G401 (cell line): ENCODE results near the gene TMEM223. TPM values are rescaled to one million over a fixed set of nuclear protein-coding genes. Genes with fewer than 3 reads are reported as not detected.
"Not testable (repeated sequence)": the region's sequence is repeated elsewhere in the genome, so short reads cannot be mapped to it uniquely, and the experiment has no call there.

Source experiments
- DNase-seq: peaks from one replicate; pipeline ENCODE4 v3.0.0-alpha.2; 2015; ENCODE audit warnings: low spot score
- in situ Hi-C: cut with HindIII; loops from 2 replicates; pipeline ENCODE4 v1.10.0; 2016; ENCODE audit warnings: low sequenced_read_pairs, mixed read lengths
- total RNA-seq: library from RNA; depleted of rRNA; stranded (reverse); fragments of >200 nt; shearing (Covaris generic); gene quantifications from 2 replicates; pipeline ENCODE4 v1.2.3, GENCODE V29; 2014; rRNA removed

The TMEM223 gene
- total RNA-seq, 1 experiment from 2014 or later: 55.5 TPM

- in situ Hi-C loops: no loop called here
- DNase-seq: no peak
These were observed 33.7 kb downstream of the TMEM223 start for GRCh38 chr11:62757846-62758788.

- in situ Hi-C loops: no loop called here
- DNase-seq: no peak
These were observed 36.7 kb downstream of the TMEM223 start for GRCh38 chr11:62755086-62755615.

GRCh38 chr11:62753736-62754603 lies 37.8 kb downstream of the TMEM223 start, which contains the start of gene ZBTB3:
TSS of gene ZBTB3 (minus strand) at chr11:62754160. CDS start at chr11:62753664, 496 bp downstream.
- DNase-seq: peak; percentile 100
- in situ Hi-C loops: no loop called here

GRCh38 chr11:62752994-62753735 lies 38.6 kb downstream of the TMEM223 start:
- in situ Hi-C loops: no loop called here
- DNase-seq: no peak

GRCh38 chr11:62752177-62752785 lies 39.5 kb downstream of the TMEM223 start:
- in situ Hi-C loops: no loop called here
- DNase-seq: no peak

- in situ Hi-C loops, DNase-seq: not testable (repeated sequence)
These were observed 41.9 kb downstream of the TMEM223 start for GRCh38 chr11:62749931-62750330.

- DNase-seq: no peak
- in situ Hi-C loops: no loop called here
These were observed 44.2 kb downstream of the TMEM223 start for GRCh38 chr11:62747475-62748160.

Other genes with a start within 250 kb of the TMEM223 start
- gene AHNAK, start 245.2 kb downstream of the TMEM223 start, total RNA-seq: 161 and 197 TPM in 2 replicates
- 3,525 and 3,828 TPM in 2 replicates for gene EEF1G, start 218.1 kb downstream of the TMEM223 start, total RNA-seq
- gene TUT1, start 200.5 kb downstream of the TMEM223 start, total RNA-seq: 16.5 and 17.6 TPM in 2 replicates
- gene MTA2, start 190.1 kb downstream of the TMEM223 start, total RNA-seq: 190 and 224 TPM in 2 replicates
- gene EML3, start 179.2 kb downstream of the TMEM223 start, total RNA-seq: 33.2 and 55.7 TPM in 2 replicates
- gene ROM1, start 178.7 kb downstream of the TMEM223 start, total RNA-seq: 14.2 and 14.9 TPM in 2 replicates
- 58.5 and 67.4 TPM in 2 replicates for gene B3GAT3, start 170.0 kb downstream of the TMEM223 start, total RNA-seq
- 289 and 394 TPM in 2 replicates for gene GANAB, start 145.4 kb downstream of the TMEM223 start, total RNA-seq
- 30.0 and 33.5 TPM in 2 replicates for gene INTS5, start 138.7 kb downstream of the TMEM223 start, total RNA-seq
- gene C11orf98, start 126.8 kb downstream of the TMEM223 start, total RNA-seq: 117 and 157 TPM in 2 replicates
- gene CSKMT, start 126.7 kb downstream of the TMEM223 start, total RNA-seq: 12.7 and 13.5 TPM in 2 replicates
- 23.0 and 28.7 TPM in 2 replicates for gene UQCC3, start 120.3 kb downstream of the TMEM223 start, total RNA-seq
- 1.8 and 3.7 TPM in 2 replicates for gene LBHD1, start 119.7 kb downstream of the TMEM223 start, total RNA-seq
- gene UBXN1, start 112.9 kb downstream of the TMEM223 start, total RNA-seq: 139 and 203 TPM in 2 replicates
- gene LRRN4CL, start 102.5 kb downstream of the TMEM223 start, total RNA-seq: 0.07 and 0.12 TPM in 2 replicates
- gene BSCL2, start 84.6 kb downstream of the TMEM223 start, total RNA-seq: 48.7 and 59.6 TPM in 2 replicates
- gene GNG3, start 84.3 kb downstream of the TMEM223 start, total RNA-seq: 0.14 TPM in 1 of 2 replicates, not detected in the other
- 13.5 and 14.9 TPM in 2 replicates for gene HNRNPUL2, start 64.5 kb downstream of the TMEM223 start, total RNA-seq
- gene TTC9C, start 63.5 kb downstream of the TMEM223 start, total RNA-seq: 34.3 and 47.2 TPM in 2 replicates
- 10.6 and 14.1 TPM in 2 replicates for gene ZBTB3, start 37.8 kb downstream of the TMEM223 start, total RNA-seq
- gene POLR2G, start 30.4 kb downstream of the TMEM223 start, total RNA-seq: 96.3 and 110 TPM in 2 replicates
- 38.3 and 55.0 TPM in 2 replicates for gene TAF6L, start 20.6 kb downstream of the TMEM223 start, total RNA-seq
- gene TMEM179B, start 4.6 kb downstream of the TMEM223 start, total RNA-seq: 33.6 and 103 TPM in 2 replicates
- gene NXF1, start 13.4 kb upstream of the TMEM223 start, total RNA-seq: 10.2 and 23.3 TPM in 2 replicates
- 40.9 and 49.0 TPM in 2 replicates for gene STX5, start 40.0 kb upstream of the TMEM223 start, total RNA-seq
- gene TEX54, start 40.8 kb upstream of the TMEM223 start, total RNA-seq: not detected in 2 replicates
- 103 and 110 TPM in 2 replicates for gene WDR74, start 47.6 kb upstream of the TMEM223 start, total RNA-seq
- gene SLC3A2, start 88.9 kb upstream of the TMEM223 start, total RNA-seq: 225 and 239 TPM in 2 replicates
- gene CHRM1, start 129.4 kb upstream of the TMEM223 start, total RNA-seq: not detected in 2 replicates
- gene SLC22A6, start 193.0 kb upstream of the TMEM223 start, total RNA-seq: not detected in 2 replicates
- gene SLC22A8, start 223.8 kb upstream of the TMEM223 start, total RNA-seq: not detected in 2 replicates